Stimulated activated CD8-positive, alpha-beta memory T cell treated with anti-CD3 and anti-CD28 coated beads, Interleukin-4, amount 100 ng/mL, for 4 hours (primary cell): ENCODE results near the gene GABRB3.

Experiments
- DNase-seq, 2 donors: peaks; one replicate each; pipeline ENCODE4 v3.0.0-alpha.2; 2020; ENCODE audit warnings: low read depth in 2 of 2, low spot score in 1 of 2

GABRB3 gene

DNA sequence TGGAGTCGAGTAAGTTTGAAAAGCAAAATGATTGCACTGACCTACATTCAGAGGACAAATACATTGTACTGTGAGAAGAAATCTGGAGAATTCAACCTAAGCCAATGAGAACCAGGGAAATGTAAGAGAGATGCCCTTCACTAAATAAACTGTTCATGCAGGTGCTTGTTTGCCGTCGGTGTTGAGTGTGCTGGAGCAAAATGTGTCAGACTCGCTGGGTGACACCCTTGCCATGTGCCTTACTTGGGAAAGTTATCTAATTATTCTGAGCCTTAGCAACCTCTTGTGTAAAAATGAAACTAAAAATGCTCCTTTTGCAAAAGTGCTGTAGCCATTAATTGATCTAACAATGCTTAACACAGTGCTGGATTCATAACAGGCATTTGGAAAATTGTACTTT, 140.4 kb downstream of the GABRB3 start:
- DNase-seq, result no peak

DNA sequence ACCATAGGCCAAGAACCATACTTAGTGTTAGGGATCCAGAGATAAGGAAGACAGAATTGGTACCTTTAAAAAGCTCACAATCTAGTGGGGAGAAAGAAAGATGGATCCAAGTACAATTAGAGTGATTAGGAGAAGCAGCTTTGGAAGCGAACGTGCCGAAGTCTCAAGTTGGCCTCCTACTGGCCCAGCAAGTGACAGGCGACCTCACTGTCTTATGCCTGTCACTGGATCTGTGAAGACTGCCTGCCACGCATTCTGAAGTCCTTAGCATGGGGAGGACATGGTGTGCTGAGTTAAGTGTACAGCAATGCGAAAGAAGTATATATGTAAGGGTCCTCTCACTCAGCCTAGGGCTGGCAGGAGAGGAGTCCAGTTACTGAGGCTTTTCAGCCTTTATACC, 141.0 kb downstream of the GABRB3 start:
- no peak for DNase-seq

DNA sequence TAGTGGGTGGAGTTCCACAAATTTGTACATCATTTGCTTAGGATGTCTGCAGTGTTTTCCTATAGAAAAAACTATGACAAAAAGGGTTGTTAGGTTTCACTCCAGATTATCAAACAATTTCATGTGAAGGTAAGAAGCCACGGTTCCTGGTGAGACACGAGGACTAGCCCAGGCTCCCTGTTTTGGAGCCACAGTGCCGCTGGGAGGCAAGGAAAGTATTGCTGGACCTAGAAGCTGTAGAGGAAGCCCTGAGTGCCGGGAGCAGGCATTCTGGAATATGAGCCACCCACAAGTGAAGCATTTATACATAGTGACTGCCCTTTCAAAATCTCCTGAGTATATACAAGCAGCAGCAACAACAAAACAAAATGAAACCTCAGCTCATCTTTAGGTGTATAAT, 142.0 kb downstream of the GABRB3 start:
- no peak for DNase-seq

DNA sequence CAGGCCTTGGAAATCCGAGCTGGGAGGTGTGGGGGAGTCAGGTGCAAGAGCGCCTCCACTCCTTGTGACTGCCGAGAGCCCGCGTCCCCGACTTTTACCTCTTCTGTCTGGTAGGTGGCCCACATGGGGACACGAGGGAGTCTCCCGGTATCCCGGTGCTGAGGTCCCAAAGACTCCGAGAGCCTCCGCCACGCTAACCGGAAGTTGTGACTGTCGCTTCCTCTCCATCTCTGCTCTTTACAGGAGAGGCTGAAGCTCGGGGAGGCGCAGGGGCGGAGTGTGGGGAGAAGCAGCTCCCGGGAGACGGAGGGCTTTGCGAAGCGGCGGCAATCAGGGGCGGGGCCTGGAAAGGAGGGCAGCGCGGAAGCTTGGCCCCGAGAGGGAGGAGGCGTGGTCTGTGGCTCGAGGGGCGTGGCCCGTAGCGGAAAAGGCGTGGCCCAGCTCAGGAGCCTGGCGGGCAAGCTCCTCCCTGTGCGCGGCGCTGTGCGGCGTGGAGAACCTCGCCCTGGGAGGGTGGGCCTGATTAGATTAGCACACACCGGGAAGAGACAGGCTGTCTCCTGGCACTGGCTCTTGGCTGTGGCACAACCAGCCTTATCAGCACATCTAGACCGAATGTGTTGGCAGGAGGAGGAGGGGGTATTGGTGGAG, 143.9 kb downstream of the GABRB3 start:
- DNase-seq, result no peak

DNA sequence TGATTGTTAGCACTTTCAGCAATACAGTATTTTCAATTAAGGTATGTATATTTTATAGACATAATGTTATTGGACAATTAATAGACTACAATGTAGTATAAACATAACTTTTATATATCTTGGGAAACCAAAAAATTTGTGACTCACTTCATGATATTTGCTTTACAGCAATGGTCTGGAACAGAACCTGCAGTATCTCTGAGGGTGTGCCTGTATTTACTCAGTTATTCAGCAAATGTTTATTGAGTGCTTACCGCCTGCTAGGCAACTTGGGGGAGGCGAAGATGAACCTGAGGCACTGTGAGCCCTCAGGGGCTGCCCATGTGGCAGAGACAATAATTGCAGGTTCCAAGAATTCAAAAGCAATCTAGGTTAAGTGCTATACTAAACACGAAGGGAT, 144.8 kb downstream of the GABRB3 start:
- DNase-seq, result no peak

DNA sequence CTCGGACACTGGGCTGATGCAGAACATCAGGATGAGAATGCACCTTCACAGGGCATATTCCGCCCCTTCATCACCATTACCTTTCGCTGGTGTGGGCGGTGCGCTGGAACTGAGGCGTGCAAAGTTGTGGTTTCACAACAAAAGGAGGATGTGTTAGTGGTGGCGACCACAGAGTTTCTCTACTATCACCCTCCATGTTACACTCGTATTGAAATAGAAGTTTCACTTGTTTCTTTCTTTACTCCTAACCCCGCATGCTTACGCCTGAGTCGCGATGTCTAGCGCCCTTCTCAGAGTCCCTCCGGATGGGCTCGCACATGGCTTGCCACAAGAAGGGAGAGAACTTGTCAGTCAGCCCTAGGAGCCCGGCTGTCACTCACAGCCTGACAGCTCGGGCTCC, 148.7 kb downstream of the GABRB3 start:
- no peak for DNase-seq

DNA sequence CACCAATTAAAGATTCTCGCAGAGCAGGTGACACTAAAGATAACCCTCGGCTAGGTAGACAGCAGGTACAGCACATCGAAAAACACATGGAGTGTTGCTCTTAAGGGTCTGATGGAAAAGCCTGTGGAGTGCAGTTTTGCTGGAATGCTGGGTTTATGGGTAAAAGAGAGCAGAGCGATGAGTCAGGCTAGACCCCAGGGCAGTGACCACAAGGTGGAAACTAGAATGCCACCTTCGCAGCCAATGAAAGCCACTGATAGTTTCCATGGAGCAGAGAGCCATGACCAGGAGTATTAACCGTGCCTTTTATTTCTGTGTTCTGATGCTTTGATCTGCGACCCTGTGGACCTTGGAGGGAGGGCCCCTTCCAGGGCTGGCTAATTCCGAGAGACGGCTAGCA, 149.8 kb downstream of the GABRB3 start:
- DNase-seq, result no peak

DNA sequence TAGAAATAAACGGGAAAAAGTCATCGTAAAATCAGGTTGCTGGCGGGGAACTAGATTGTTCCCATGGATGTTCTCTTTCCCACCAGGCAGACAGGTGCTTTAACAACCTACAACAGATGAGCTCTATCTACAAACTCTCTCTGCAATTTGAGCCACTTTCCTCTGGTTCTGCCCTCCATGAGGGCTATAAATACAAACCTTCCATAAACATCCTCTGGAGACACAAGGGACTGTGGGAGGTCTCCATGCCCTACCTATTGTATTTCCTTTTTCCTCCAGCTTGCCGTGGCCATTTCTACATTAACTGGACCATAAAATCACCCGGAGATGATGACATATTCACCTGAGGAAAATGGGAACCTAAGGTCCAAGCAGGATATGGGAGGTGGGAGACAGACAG, 151.1 kb downstream of the GABRB3 start:
- no peak for DNase-seq

DNA sequence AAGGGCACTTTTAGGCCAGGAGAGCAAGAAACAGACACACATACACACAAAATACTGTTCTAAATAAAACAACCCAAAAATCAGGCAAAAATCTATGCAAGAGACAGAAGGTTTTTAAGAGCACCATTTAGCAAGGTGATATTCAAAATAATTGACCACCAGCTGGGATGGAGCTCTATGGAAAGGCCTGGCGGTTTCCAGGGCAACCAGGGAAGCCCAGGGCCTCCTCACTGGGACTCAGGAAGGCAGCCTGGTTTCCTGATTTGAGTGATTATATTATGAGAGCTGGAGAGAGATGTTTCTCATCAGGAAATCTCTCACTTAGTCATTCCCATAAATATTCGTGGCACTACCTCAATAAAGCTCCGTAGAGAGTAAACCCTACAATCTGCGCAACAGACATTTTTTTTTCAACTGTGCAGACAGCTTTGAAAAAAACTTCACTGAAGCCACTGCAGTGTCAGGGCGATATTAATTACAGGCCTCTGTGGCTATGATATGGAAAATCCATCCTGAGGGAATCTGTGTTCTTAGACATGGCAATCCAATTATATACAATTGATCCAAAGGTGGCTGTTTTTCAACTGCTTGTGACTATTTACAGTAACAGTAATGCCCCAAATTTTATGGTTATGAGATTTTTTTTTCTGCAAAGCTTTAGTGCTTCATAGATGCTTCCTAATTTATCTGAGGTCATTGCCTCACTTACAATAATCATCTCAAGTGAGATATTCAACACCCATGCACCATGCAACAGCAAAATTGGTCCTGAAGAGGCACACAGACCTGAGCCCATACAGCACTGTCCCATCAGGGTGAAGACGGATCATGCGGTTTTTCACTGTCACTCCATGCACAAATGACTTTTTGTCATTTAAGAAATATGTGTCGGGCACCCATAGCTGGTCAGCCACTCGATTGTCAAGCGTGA, 152.1 kb downstream of the GABRB3 start:
- no peak for DNase-seq

DNA sequence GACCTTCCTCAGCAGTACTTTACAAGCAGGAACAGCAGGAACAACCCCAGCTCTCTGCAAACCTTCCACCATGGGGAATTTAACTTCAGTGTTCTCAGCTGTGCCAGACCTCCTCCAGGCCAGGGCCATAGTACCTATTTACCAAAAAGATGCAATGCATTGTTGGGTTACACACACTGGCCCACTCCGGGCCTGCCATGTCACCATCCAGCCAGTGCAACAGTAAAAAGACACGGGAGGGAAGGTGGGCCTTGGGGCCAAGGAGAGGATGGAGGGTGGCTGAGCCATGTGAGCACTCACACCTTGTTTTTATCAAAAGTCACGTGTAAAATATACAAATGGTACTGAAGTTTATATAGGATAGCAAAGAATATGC, 157.0 kb downstream of the GABRB3 start:
- DNase-seq, result no peak

DNA sequence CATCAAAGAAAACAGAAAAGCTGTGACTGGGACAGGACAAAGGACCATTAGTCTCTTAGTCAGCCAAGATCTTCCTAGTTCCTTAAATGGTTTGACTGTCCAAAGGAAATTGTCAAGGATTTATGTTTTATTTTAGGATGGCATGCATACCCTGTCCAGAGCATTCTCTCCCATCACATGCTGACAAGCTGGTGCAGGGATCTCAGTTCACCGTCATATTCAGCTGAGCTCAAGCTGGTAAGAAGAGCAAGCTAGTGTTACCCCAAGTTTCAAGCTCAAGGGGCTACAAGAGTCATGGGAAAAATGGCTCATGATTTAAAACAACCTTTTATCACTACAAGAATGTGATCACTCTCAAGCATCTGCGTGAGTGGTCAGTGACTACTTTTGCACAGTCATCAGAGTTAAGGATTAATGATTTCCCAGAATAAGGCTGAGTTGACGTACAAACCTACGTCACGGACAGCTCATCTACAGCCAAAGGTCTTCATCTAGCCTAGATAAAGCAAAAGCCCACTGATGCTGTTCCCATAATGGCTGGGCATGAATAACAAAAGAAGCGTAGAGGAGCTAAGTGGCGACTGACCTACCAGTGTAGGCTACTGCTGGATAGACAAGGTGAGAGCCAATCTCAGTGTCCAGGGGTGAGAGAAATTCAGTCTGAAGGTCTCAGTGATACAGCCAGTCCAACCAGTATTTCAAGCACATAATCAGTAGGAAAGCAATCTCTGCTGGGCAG, 157.5 kb downstream of the GABRB3 start:
- DNase-seq, result no peak

DNA sequence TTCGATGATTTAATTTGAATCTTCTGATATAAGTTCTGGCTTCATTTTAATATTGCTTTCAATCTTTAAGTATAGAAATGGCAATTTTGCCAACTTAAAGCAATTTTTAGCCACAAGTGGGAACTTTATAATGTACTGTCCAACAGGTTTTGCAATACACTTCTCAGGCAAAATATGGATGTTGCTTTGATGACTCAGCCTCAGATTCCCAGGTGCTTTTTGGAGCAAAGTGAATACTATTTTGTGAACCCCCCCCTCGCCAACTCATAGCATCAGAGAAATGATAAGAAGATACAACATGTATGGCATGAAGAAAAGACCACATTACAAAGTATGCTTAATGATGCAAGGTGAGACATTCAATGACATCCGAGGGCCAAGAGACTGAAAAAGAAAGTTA, 158.1 kb downstream of the GABRB3 start:
- DNase-seq, result no peak

DNA sequence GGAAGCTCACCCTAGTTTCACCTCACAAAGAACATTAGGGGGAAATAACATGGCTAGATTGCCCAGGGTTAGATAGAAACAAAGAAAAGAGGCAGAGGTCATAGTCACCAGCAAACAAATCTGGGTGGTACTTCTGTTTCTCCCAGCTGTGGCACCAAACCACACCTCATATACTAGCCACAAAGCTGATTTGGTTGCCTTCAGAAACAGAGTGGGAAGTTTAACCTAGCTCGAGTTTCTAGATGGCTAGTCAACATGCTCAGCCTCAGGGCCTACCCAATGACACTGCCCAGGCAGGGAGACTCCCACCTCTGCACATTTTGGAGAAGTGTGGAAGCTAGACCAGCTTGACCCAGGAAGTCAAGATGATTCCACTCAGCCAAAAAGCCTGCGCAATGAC, 174.2 kb downstream of the GABRB3 start:
- DNase-seq, result no peak

DNA sequence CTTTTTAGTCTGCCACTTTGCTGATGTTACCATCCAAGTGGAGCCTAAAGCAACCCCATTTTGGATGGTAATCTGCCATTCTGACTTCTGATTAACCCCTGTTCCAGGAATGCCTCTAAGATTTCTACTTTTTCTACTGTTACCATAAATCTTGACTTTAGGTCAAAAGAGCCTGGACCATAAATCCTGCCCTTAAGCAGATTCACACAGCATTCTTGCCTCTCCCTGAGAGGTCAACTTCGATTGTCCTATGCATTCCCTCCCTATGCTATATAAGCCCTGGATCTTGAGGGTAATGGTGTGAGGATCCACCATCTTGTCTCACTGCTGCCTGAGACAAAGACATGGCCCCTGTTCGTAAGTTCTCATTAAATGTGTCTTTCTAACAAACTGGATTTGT, 177.3 kb downstream of the GABRB3 start:
- DNase-seq, result no peak

DNA sequence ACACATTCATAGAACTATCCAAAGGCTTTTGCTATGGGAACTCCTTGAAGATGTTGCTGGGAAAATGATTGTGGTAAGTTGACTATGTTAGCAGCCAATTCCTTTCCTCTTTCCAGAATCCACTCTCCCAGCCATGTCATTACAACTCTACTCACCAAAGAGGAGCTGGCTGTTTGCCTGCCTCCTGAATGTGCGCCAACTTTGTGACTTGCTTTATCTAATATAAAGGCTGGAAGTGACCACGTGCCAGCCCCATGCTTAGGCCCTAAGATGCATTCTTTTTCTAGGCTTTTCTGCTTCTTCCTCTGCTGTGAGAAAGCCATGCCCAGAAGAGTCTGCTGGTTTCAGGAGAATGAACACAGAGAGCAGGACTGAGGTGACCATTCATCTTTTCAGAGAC, 182.2 kb downstream of the GABRB3 start:
- DNase-seq, result no peak

DNA sequence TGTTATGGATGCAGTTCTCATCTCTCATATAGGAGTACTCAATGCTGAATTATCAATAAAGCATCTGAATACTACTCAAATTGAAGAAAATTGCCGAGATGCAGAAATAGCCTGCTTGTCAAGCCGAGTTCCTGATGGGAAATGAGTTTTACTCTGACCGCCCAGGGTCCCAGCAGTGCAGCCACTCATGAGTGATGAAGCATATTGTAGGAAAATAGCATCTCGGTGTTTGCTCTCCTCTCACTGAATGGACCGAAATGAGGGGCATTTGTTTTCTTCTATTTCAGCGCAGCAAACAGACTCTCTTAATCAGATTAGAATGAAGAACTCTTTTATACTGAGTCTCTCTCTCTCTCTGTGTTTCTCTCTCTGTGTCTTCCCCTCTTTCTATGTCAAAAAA, 190.0 kb downstream of the GABRB3 start:
- no peak for DNase-seq

DNA sequence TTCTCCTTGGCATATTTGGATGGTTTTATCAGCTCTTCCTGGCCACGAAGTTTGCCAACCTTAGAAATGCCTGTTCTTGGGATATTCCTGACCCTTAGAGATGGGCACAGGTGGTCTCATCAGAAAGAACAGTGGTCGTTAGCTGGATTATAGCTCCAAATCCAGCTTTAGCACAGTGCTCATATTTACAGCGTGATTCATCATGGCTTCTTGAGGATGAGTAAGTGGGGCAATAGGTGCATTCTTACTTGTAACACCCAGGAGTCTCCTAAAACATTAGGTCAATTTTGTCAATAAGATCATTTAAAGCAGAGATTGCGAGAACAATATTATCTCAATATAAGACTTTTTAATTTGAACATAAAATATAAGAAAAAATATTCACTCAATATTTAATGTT, 191.9 kb downstream of the GABRB3 start:
- no peak for DNase-seq

DNA sequence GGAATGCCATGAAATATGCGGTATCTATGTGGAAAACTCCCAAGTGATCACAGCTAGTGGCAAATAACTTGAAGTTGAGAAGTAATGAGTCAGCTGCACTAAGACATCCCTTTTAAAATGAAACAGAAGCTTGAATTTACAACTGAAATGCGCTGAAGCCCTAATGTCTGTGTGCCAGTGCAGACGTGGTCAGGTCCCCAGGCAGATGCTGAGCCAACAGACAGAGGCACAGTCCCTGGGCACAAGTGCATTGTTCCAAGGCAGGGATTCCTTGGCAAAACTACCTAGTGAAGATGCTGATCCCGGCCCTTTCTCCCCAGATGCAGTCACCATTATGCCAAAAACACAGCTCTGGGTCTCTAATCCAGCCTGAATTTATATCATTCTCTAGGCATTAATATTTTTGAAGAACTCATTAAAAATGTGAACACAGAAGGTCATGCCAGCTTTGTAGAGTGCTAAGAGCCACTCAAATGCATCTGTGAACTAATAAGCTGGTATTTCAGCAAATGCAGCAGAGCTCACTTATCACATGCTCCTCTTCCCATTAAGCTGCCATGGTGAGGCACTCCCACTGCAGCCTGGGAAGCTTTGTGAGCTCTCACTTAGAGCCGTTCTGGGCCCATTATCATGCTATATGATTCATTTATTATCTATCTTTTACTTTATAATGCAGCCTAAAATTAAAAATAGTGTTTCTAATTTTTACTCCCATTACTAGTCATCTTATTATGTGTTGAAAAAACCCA, 200.1 kb downstream of the GABRB3 start:
- no peak for DNase-seq

DNA sequence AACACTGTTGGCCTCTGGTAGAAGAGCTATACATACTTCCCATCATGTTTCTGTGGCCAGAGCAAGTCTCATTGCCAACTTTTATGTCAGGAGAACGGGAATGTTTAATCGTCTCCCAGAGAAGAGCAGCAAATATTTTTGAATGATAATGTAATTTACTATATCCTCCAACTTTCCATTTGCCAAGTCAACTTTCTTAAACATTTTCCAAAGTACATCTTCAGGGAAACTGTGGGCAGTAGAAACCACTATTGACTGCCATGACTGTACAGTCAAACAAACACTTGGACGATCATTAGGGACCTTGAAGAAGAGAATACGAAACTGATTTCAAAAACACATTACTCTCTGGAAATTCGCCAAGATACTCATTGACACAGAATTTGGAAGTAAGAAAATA, 201.5 kb downstream of the GABRB3 start:
- DNase-seq, result no peak

DNA sequence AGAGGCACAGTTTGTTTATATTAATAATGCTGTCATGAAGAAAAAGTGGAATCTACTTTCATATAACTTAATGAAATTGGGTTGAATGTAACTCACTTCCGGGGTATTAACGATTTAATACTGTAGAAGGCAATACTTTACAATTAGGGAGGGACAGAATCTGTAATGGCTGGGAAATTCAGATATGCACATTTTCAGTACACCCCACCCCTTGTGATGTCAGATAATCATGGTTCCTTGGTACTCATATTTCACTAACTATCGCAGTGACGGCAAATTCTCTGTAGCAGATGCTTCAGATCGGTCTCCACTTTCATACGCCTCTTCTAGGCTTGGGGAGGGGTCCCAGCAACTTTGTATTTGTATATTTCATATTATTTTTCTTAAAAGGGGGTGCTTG, 207.3 kb downstream of the GABRB3 start:
- no peak for DNase-seq

DNA sequence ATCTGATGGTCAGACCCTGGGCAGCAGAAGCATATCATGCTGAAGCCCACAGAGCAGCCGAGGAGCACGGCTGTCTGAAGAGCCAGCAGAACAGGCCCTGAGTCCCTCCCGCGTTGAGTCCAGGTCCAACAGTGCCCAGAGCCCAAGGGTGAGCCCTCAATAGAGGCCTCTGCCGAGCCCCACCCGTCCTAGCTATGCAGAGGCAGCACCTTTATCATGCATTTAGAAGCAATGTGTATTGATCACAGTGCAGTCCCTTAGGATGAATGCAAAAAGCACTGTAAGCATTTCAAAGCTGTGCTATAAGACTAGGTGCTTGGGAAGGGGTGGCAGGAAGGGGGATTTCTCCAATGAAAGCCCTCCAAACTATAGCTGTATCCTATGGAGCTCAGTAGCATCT, 208.5 kb downstream of the GABRB3 start:
- DNase-seq, result no peak
